ENCODE results near the gene ADGRB3. TPM values are rescaled to one million over a fixed set of nuclear protein-coding genes. Genes with fewer than 3 reads are reported as not detected.

ADGRB3 gene
- total and polyA plus RNA-seq, 4 donors, result 0.21 to 2.3 (median 0.48) TPM

DNA sequence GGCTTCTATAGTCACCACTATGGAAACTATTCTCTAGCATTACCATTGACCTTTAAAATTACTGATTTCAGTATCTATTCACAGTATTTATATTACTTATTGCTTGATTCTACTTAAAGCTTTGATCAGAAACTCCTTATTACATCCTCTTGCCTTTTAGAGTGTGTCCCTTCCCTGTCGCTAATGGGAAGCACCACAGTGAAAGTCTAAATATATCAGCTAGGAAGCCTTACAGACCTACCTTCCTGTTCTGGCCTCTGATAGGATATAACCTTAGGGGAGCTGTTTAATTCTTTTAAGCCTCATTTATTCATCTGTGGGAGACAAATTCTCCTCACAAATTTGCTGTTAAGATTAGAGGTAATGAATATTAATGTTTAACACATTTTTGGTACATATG lies 122.7 kb downstream of the ADGRB3 start:
- no peak for DNase-seq (ENCODE audit: low spot score)

DNA sequence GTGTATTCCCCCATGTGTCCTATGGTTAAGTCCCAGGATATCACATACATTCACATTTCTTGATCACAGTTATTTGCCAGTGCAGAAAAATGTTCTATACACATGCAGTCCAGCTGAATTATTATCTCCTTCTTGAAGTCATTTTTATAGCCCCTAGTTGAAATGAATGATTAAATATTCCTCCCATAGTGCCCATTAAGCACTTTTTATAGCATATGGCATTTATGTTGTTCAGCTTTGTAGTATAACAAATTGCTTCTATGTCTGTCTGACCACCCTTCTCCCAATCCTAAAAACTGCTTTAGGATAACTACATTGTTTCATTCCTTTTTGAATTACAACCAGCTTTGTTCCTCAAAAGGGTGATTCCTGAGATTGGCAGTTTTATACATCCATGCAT lies 123.5 kb downstream of the ADGRB3 start:
- Histone ChIP-seq H3K27me3 (ENCODE audit: control insufficient read depth in 4 of 4, insufficient read depth in 4 of 4, low read length in 3 of 4) (no peaks in the 10 kb centered on the region), H3K9ac (ENCODE audit: low read depth in 1 of 2, low read length in 2 of 2) (no peak overlapping the region), H3K9me3 (ENCODE audit: control insufficient read depth in 4 of 4, low read length in 3 of 4) (no peaks in the 10 kb centered on the region), H3K4me3 (ENCODE audit: low read depth in 1 of 3, low read length in 3 of 3) (no peak overlapping the region), H3K27ac (ENCODE audit: low read depth in 1 of 2, low read length in 2 of 2) (no peak overlapping the region), H3K4me1 (ENCODE audit: control insufficient read depth in 4 of 4, insufficient read depth in 4 of 4, low read length in 3 of 4) (no peaks in the 10 kb centered on the region), H3K36me3 (ENCODE audit: control insufficient read depth in 4 of 4, insufficient read depth in 3 of 4, low read depth in 1 of 4, low read length in 3 of 4) (no peaks in the 10 kb centered on the region)
- DNase-seq (ENCODE audit: low spot score), result no peak
- TF ChIP-seq TAF1 (conservative IDR thresholded peaks at IDR 0.05) (no peak), RXRA (IDR thresholded peaks at IDR 0.05) (no peak), FOXA2 (IDR thresholded peaks at IDR 0.05) (no peak), CTCF (IDR thresholded peaks at IDR 0.05; ENCODE audit: low read depth, low read length, missing input control) (no peak), YY1 (IDR thresholded peaks at IDR 0.05) (no peak), HNF4A (conservative IDR thresholded peaks at IDR 0.05) (no peak), EGR1 (IDR thresholded peaks at IDR 0.05; ENCODE audit: low read depth in 2 of 2) (no peak), SP1 (IDR thresholded peaks at IDR 0.05) (no peak)

More for the DNA sequence above, 122.7 kb downstream of the ADGRB3 start:
- 68% methylated on average over 1 of the region's 1 CpG for WGBS
- Histone ChIP-seq H3K9me3 (ENCODE audit: control insufficient read depth in 4 of 4, low read length in 3 of 4) (no peaks in the 10 kb centered on the region), H3K9ac (ENCODE audit: low read depth in 1 of 2, low read length in 2 of 2) (no peak overlapping the region), H3K27ac (ENCODE audit: low read depth in 1 of 2, low read length in 2 of 2) (no peak overlapping the region), H3K4me3 (ENCODE audit: low read depth in 1 of 3, low read length in 3 of 3) (no peak overlapping the region), H3K27me3 (ENCODE audit: control insufficient read depth in 4 of 4, insufficient read depth in 4 of 4, low read length in 3 of 4) (no peaks in the 10 kb centered on the region), H3K4me1 (ENCODE audit: control insufficient read depth in 4 of 4, insufficient read depth in 4 of 4, low read length in 3 of 4) (no peaks in the 10 kb centered on the region), H3K36me3 (ENCODE audit: control insufficient read depth in 4 of 4, insufficient read depth in 3 of 4, low read depth in 1 of 4, low read length in 3 of 4) (no peaks in the 10 kb centered on the region)
- no peak for TF ChIP-seq TAF1 (conservative IDR thresholded peaks at IDR 0.05)
- TF ChIP-seq MAX (IDR thresholded peaks at IDR 0.05), result no peak
- TF ChIP-seq JUND (IDR thresholded peaks at IDR 0.05), result no peak
- no peak for TF ChIP-seq NR2F2 (IDR thresholded peaks at IDR 0.05)
- TF ChIP-seq, protein P1, sequence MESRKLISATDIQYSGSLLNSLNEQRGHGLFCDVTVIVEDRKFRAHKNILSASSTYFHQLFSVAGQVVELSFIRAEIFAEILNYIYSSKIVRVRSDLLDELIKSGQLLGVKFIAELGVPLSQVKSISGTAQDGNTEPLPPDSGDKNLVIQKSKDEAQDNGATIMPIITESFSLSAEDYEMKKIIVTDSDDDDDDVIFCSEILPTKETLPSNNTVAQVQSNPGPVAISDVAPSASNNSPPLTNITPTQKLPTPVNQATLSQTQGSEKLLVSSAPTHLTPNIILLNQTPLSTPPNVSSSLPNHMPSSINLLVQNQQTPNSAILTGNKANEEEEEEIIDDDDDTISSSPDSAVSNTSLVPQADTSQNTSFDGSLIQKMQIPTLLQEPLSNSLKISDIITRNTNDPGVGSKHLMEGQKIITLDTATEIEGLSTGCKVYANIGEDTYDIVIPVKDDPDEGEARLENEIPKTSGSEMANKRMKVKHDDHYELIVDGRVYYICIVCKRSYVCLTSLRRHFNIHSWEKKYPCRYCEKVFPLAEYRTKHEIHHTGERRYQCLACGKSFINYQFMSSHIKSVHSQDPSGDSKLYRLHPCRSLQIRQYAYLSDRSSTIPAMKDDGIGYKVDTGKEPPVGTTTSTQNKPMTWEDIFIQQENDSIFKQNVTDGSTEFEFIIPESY (IDR thresholded peaks at IDR 0.05), result no peak

GRCh38 chr6:68760485-68760884 lies 125.4 kb downstream of the ADGRB3 start:
- no peak for DNase-seq (ENCODE audit: low spot score)
- H3K27ac ChIP-seq (ENCODE audit: low read depth in 1 of 2, low read length in 2 of 2), result no peak overlapping the region
- WGBS, result 67% methylated on average over 2 of the region's 2 CpGs
- no peaks in the 10 kb centered on the region for H3K27me3 ChIP-seq (ENCODE audit: control insufficient read depth in 4 of 4, insufficient read depth in 4 of 4, low read length in 3 of 4)
- no peak overlapping the region for H3K4me3 ChIP-seq (ENCODE audit: low read depth in 1 of 3, low read length in 3 of 3)
- no peak overlapping the region for H3K9ac ChIP-seq (ENCODE audit: low read depth in 1 of 2, low read length in 2 of 2)
- H3K36me3 ChIP-seq (ENCODE audit: control insufficient read depth in 4 of 4, insufficient read depth in 3 of 4, low read depth in 1 of 4, low read length in 3 of 4), result no peaks in the 10 kb centered on the region
- H3K9me3 ChIP-seq (ENCODE audit: control insufficient read depth in 4 of 4, low read length in 3 of 4), result no peaks in the 10 kb centered on the region
- no peaks in the 10 kb centered on the region for H3K4me1 ChIP-seq (ENCODE audit: control insufficient read depth in 4 of 4, insufficient read depth in 4 of 4, low read length in 3 of 4)
- TF ChIP-seq FOXA1 (IDR thresholded peaks at IDR 0.05) (no peak), REST (IDR thresholded peaks at IDR 0.05) (no peak), CTCF (IDR thresholded peaks at IDR 0.05; ENCODE audit: low read depth, low read length, missing input control) (no peak), YY1 (IDR thresholded peaks at IDR 0.05) (no peak), TAF1 (conservative IDR thresholded peaks at IDR 0.05) (no peak), HNF4G (IDR thresholded peaks at IDR 0.05) (no peak), JUND (IDR thresholded peaks at IDR 0.05) (no peak), HNF4A (conservative IDR thresholded peaks at IDR 0.05) (no peak), SP1 (IDR thresholded peaks at IDR 0.05) (no peak), FOXA2 (IDR thresholded peaks at IDR 0.05) (no peak), NR2F2 (IDR thresholded peaks at IDR 0.05) (no peak), ATF3 (IDR thresholded peaks at IDR 0.05) (no peak)
